ENCODE measurements around the gene GNE. TPM values are rescaled to one million over a fixed set of nuclear protein-coding genes. Genes with fewer than 3 reads are reported as not detected.

The GNE gene
- total and polyA plus RNA-seq, 10 of the 15 experiments (the other 5 are each of a cell fraction or from before 2014, with no cell fraction given), result 4.1 to 13.6 (median 10.7) TPM

GRCh38 chr9:36190388-36191289 lies 67.6 kb downstream of the GNE start, which contains the start of gene CLTA (continued):
- TF ChIP-seq, protein P1, sequence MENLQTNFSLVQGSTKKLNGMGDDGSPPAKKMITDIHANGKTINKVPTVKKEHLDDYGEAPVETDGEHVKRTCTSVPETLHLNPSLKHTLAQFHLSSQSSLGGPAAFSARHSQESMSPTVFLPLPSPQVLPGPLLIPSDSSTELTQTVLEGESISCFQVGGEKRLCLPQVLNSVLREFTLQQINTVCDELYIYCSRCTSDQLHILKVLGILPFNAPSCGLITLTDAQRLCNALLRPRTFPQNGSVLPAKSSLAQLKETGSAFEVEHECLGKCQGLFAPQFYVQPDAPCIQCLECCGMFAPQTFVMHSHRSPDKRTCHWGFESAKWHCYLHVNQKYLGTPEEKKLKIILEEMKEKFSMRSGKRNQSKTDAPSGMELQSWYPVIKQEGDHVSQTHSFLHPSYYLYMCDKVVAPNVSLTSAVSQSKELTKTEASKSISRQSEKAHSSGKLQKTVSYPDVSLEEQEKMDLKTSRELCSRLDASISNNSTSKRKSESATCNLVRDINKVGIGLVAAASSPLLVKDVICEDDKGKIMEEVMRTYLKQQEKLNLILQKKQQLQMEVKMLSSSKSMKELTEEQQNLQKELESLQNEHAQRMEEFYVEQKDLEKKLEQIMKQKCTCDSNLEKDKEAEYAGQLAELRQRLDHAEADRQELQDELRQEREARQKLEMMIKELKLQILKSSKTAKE (IDR thresholded peaks at IDR 0.05; ENCODE audit: low read depth, poor library complexity, severe bottlenecking), result no peak
- TF ChIP-seq MXI1 (IDR thresholded peaks at IDR 0.05; ENCODE audit: low read depth, low read length) (0 out of 2 replicates have a peak, but pooled peaks have one; percentile 89), GATAD2B (conservative IDR thresholded peaks at IDR 0.05; ENCODE audit: low read depth) (peak; percentile 55), SP1 (IDR thresholded peaks at IDR 0.05; ENCODE audit: low read depth, low read length) (peak; percentile 82), IKZF2 (IDR thresholded peaks at IDR 0.05) (peak; percentile 40 to 56; a peak in 2 of 4 replicates), RELB (IDR thresholded peaks at IDR 0.05; ENCODE audit: low read depth) (peak; percentile 68; the same call in 1 of the 2 replicates), PAX5 (IDR thresholded peaks at IDR 0.05; ENCODE audit: borderline replicate concordance, low read depth, low read length) (peak; percentile 61; the same call in 1 of the 2 replicates), SPI1 (IDR thresholded peaks at IDR 0.05; ENCODE audit: borderline replicate concordance, insufficient read depth, low read depth, low read length) (peak; percentile 59), POU2F2 (IDR thresholded peaks at IDR 0.05; ENCODE audit: borderline replicate concordance, low read depth, low read length) (peak; percentile 63; the same call in 2 of the 3 replicates), TCF7 (IDR thresholded peaks at IDR 0.05; ENCODE audit: borderline replicate concordance) (no peak), SMAD1 (IDR thresholded peaks at IDR 0.05; ENCODE audit: low read depth, partially characterized antibody) (no peak), ELK1 (IDR thresholded peaks at IDR 0.05; ENCODE audit: low read depth, low read length) (peak; percentile 87), NR2F1 (conservative IDR thresholded peaks at IDR 0.05) (peak; percentile 72), IKZF1 (conservative IDR thresholded peaks at IDR 0.05) (peak; percentile 76), TCF3 (IDR thresholded peaks at IDR 0.05; ENCODE audit: borderline replicate concordance, insufficient read depth, low read depth, low read length) (peak; percentile 49; the same call in 1 of the 2 replicates), MEF2B (IDR thresholded peaks at IDR 0.05; ENCODE audit: partially characterized antibody, poor library complexity, severe bottlenecking) (no peak), WRNIP1 (IDR thresholded peaks at IDR 0.05; ENCODE audit: borderline replicate concordance, low read depth, low read length) (peak; percentile 90; the same call in 1 of the 2 replicates), NBN (IDR thresholded peaks at IDR 0.05) (peak; percentile 89), NRF1 (conservative IDR thresholded peaks at IDR 0.05; ENCODE audit: low read depth, low read length) (peak; percentile 41; the same call in 1 of the 2 replicates), USF1 (IDR thresholded peaks at IDR 0.05; ENCODE audit: borderline replicate concordance, extremely low read length, insufficient read depth, low read depth, low read length) (peak; percentile 71), SMAD5 (IDR thresholded peaks at IDR 0.05; ENCODE audit: low read depth) (peak; percentile 93; the same call in 1 of the 2 replicates)
- TF ChIP-seq, protein P2, sequence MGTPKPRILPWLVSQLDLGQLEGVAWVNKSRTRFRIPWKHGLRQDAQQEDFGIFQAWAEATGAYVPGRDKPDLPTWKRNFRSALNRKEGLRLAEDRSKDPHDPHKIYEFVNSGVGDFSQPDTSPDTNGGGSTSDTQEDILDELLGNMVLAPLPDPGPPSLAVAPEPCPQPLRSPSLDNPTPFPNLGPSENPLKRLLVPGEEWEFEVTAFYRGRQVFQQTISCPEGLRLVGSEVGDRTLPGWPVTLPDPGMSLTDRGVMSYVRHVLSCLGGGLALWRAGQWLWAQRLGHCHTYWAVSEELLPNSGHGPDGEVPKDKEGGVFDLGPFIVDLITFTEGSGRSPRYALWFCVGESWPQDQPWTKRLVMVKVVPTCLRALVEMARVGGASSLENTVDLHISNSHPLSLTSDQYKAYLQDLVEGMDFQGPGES (IDR thresholded peaks at IDR 0.05), result peak; percentile 63

Measured in GM12878 (cell line).